Esophagus squamous epithelium (tissue), 4 donors: ENCODE measurements around the gene MYLK2.

Experiments used
- CTCF ChIP-seq, 6 experiments: fragments of 450-650 bp in 4 of 6; fragments of 200-600 bp in 2 of 6; sonication (generic) in 2 of 6; IDR thresholded peaks; one replicate each; pipeline ENCODE4 v1.5.1; 2016 to 2019; ENCODE audit warnings: antibody characterized with exemption in 6 of 6, mild to moderate bottlenecking in 4 of 6, moderate library complexity in 4 of 6
- POLR2A ChIP-seq, 4 donors: fragments of 450-650 bp; IDR thresholded peaks; one replicate each; pipeline ENCODE4 v1.6.1; 2017; ENCODE audit warnings: antibody characterized with exemption in 4 of 4, mild to moderate bottlenecking in 4 of 4, moderate library complexity in 3 of 4

- TF ChIP-seq CTCF (IDR thresholded peaks at IDR 0.05) (no peak), POLR2A (IDR thresholded peaks at IDR 0.05) (no peak)
Measured at GRCh38 chr20:31870726-31871617, 51.8 kb downstream of the MYLK2 start.
